C1 segment of cervical spinal cord (tissue), 14 donors: ENCODE measurements around the gene ASAP2.
A peak's percentile ranks its signal among the peaks of the same experiment; 100 is the strongest.

Experiments used
- DNase-seq, 14 donors: peaks; one replicate each; lab custom pipeline; 2025; lab: John Stamatoyannopoulos, UW

The ASAP2 gene

DNA sequence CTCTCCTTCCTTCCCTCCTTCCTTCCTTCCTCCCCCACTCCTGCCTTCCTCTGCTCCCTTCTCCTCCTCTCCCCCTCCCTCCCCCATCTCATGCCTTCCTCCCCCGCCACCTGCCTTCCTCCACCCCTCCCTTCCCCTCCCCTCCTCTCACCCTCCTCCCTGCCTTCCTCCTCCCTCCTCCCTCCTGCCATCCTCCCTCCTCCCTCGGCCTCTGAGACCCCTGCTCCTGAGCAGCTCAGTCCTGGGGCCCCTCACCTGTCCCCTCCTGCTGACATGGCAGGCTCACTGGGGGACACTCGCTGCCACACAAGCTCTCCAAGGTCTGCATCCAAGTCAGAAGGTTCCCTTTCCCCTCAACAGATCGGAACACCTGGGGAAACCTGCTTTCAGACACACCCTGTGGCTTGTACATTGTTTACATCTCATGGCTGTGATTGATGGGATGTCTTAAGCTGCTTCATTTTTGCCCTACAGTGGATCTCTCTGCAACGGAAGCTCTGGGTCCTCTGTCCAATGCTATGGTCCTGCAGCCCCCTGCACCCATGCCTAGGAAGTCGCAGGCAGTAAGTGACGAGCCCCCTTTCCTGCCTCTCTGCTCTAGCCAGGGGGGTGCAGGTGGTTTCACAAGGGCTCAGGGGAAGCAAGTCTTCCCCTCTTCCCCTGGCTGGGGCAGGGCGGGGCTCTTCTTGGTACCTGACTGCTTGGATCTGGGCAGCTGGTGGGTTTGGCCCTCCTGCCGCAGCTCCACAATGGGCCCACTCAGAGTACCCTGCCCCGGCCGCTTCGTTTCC, 193.9 kb downstream of the ASAP2 start:
- no peak for DNase-seq

DNA sequence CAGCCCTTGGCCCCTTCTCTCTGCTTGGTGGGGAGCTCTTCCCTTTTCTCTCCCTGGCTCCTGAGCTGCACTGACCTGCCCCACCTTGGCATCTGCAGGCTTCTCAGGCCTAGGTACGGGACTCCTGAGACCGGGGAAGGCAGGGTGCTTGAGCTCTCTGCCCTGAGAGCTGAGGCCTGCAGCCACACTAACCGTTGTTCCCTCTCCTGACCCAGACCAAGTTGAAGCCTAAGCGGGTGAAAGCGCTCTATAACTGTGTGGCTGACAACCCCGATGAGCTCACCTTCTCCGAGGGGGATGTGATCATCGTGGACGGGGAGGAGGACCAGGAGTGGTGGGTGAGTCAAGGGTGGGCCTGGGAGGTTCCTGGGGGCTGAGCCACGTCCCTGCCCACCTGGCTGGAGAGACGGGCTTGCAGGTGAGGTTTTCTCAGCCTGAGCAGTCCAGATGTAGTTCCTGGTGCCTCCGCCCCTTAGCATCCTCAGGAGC, 194.5 kb downstream of the ASAP2 start:
- no peak for DNase-seq

GRCh38 chr2:9401646-9402371, 195.2 kb downstream of the ASAP2 start:
- no peak for DNase-seq

GRCh38 chr2:9403924-9404323, 197.3 kb downstream of the ASAP2 start:
- DNase-seq, result no peak

DNA sequence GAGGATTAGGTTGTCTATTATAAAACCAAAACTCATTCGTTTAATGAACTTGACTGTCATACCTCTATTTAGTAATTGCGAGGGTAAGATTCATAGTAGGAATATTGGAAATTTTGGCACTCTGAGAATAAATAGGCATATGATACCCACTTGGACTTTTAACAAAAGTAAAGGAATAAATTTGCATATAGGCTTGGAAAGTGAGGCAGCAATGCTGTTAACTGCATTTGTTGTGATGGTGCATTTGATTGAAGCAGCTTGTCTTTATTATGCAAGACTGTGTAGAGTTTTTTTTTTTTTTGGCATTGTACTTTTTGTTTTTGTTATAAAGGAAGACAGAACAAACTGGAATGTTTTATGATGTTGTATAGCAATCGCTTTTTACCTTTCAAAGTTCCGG, 197.8 kb downstream of the ASAP2 start:
- DNase-seq, result no peak

- DNase-seq, result no peak
These were observed 199.0 kb downstream of the ASAP2 start for GRCh38 chr2:9405636-9406035.

- no peak for DNase-seq
These were observed 200.1 kb downstream of the ASAP2 start for GRCh38 chr2:9406529-9407362.

GRCh38 chr2:9407363-9407811, 200.8 kb downstream of the ASAP2 start:
- DNase-seq, result no peak

- peak in 1 of 14 donors; percentile 70 for DNase-seq
These were observed 202.1 kb downstream of the ASAP2 start for GRCh38 chr2:9408641-9409151.

- DNase-seq, result no peak
These were observed 203.5 kb downstream of the ASAP2 start for GRCh38 chr2:9410108-9410507.

DNA sequence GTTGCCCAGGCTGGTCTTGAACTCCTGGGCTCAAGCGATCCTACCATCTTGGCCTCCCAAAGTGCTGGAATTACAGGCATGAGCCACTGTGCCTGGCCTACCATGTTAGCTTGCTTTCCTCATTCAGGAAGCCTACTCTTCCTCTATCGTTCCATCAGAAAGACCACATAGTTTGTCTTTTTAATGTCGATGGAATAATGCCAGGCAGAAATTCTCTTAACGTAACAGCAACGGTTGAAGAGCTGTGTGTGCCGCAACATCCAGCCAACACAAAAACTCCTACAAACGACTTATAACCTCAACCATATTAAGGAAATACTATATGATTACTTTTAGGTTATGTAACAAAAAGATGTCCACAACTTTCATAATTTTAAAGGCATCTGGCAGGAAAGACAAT, 206.2 kb downstream of the ASAP2 start:
- no peak for DNase-seq

DNA sequence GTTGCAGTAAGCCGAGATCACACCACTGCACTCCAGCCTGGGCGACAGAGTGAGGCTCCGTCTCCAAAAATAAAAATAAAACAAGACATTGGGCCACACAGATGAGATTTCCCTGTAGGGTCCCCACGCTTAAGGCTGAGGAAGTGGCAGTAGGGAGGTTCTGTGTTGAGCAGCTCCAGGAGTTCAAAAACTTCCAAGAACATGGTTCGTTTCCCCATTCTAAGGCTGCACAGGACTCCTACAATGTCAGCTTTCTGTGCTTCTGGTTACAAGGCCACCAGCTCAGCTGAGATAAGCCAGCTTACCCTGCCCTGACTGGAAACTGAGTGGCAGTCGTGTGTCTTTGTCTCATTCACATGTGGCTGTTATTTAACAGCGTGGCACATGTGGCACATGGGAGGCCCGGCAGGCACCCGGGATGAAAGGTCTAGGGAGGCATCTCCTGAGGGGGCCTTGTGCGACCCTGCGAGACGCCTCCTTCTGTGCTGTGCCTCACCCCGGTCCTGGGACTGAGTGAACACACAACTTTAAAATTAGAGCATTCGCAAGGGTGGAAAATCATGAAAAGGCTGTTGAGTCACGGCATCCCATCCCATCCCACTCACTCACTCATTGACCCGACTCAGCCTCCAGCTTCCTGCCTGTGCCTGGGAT, 209.0 kb downstream of the ASAP2 start:
- DNase-seq, result no peak

- no peak for DNase-seq
These were observed 209.8 kb downstream of the ASAP2 start for GRCh38 chr2:9416267-9416961.

DNA sequence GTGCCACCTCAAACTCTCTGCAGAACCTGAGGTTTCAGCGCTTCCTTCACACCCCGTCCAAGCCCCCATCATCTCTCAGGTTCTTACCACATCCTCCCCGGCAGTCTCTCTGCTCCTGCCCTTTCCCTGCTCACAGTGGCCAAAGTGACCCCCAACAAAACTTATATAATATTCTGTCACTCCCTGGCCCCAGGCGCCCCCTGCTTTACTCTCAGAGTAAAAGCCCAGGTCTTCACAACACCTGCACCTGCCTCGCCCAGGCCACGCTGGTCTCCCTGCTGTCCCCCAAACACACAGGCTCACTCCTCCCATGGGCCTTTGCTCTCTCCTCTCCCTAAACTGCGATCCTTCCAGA, 210.3 kb downstream of the ASAP2 start:
- no peak for DNase-seq

DNA sequence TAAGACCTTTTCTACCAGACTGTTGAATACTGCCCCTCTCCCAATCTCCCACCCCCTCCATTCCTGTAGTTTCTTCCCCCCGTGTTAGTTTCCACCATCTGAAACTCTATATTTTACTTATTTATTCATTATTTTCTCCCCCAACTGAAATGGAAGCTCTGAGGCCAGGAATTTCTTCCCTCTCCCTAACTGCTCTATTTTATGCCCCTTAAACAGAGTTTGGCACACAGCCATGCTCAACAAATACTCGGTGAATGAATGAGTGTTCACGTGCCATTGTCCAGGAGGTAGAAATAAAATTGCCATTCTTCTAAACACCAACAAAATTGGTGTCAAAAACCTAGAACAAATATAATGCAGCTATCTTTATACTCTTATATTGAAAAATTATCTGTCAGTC, 211.1 kb downstream of the ASAP2 start:
- DNase-seq, result no peak

DNA sequence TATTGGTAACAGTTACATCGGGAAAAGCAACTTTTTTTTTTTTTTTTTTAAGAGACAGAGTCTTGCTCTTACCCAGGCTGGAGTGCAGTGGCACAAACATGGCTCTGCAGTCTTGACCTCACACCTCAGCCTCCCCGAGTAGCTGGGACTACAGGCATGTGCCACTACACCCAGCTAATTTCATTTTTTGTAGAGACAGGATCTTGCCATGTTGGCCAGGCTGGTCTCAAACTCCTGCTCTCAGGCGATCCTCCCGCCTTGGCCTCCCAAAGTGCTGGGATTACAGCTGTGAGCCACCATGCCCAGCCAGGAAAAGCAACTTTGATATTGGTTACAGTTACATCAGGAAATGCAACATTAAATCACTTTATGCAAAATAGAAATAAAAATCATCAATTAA, 212.1 kb downstream of the ASAP2 start:
- no peak for DNase-seq

GRCh38 chr2:9419541-9419940, 212.9 kb downstream of the ASAP2 start:
- no peak for DNase-seq

- DNase-seq, result no peak
These were observed 213.9 kb downstream of the ASAP2 start for GRCh38 chr2:9420495-9420894.

- DNase-seq, result peak in 13 of 14 donors; percentile 15 to 68 (median 61)
These were observed 215.9 kb downstream of the ASAP2 start for GRCh38 chr2:9422321-9423099.
